GM21723 (cell line): ENCODE data around the gene ST3GAL4.

Source experiments
- ATAC-seq: cut with Tn5 transposase; IDR thresholded peaks from one replicate; pipeline ENCODE4 v1.9.1; 2021; ENCODE audit warnings: mild to moderate bottlenecking, moderate library complexity; ENCODE audit not compliant: unreplicated experiment

Gene ST3GAL4

GRCh38 chr11:126421271-126421671 is 65.8 kb downstream of the ST3GAL4 start:
- ATAC-seq: no peak

GRCh38 chr11:126422446-126422845 is 67.0 kb downstream of the ST3GAL4 start:
- ATAC-seq: no peak

DNA sequence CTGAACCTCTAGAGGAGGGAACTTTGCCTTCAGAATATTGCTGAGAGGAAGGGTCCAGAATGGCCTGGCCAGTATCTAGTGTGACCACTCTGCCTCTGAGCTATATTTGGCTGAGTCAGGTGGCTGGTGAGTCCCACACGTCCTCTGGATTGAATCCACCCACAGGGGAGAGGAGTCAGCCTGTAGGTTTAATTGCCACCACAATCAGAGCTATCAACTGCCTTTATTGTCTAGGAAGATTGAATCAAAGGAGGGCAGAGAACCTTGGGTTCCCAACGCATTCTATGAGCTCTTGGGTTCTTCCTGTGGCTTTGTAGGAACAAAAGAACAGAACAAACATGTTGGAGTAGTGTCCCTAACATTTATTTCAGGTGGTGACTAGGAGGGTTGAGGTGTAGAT is 67.7 kb downstream of the ST3GAL4 start:
- ATAC-seq: no peak

DNA sequence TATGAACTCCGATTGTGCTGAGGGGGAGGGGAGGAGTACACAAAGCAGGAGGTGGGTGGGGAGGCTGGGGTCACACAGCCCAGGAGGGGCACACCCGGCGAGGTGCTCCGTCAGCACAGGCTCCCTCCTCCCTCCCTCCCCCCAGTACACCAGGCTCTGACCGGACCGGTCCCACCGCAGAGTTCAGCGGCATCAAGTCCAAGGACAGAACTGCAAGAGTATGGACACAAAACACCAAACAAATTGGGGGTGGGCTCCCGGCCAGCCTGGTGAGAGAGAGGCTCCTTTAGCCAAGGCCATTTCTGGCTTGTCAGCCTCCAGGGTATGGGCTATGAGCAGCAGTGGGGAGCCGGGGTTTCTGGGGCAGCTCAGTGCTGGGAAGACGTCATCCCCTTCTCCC is 68.3 kb downstream of the ST3GAL4 start:
- no peak for ATAC-seq

GRCh38 chr11:126424471-126425039 is 69.1 kb downstream of the ST3GAL4 start:
- ATAC-seq: no peak

DNA sequence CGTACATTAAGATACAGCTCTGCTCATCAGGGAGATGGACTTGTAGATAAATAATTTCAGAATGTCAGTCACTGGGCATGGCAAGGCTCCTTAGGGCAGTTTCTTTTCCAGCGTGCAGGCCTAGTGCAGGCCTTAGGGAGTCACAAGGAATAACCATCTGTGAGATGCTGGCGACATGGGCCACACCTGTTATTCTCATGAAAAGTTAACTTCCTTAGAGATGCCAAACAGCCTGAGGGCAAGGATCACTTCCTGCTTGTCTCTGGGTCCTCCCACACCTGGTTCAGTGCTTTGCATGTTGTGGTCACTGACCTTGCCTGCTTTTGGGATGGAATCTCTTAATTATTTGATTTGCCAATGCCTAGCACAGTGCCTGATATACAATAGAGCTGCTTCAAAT is 70.6 kb downstream of the ST3GAL4 start:
- ATAC-seq: no peak

DNA sequence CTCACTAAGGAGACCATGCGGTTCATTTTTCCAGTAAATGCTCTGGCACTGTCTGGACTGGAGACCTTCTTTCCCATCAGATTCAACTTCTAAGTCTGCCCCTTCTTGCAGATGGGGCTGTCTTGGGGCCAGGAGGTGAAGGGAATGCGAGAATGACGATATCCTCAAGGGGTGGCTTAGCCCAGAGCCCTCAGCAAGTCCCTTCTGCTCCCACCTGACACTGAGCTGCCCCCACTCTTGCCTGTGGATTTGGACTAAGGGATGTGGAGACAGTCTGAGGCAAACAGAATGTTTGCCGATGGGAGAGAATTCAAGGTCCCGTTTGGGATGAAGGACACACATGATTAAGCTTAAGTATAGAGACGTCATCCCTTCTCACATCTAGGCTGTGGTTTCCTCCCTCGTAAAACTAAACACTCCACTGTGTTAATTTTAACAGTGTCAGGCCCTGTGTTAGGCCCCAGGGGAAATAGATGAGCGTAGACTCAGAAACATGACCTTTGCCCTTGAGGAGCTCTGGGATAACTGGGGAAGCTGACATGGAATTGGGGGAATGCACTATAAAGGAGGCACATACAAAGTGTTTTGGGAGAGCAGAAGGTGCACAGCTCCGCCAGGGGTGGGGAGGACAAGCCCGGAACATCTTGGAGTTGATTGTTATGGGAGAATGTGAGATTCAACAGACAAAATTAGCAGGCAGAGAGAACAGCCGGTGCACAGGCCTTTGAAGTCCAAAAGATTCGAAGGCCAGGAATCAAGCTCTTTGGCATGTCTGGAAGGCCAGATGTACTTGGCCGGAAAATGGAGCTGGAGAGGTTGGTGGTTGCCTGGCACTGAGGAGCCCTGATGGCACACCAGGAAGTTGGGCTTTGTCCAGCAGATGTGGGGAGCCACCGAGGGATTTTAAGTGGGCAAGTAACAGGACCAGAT is 71.6 kb downstream of the ST3GAL4 start:
- ATAC-seq: no peak

- ATAC-seq: no peak
Measured at GRCh38 chr11:126430581-126431335, 75.3 kb downstream of the ST3GAL4 start.

DNA sequence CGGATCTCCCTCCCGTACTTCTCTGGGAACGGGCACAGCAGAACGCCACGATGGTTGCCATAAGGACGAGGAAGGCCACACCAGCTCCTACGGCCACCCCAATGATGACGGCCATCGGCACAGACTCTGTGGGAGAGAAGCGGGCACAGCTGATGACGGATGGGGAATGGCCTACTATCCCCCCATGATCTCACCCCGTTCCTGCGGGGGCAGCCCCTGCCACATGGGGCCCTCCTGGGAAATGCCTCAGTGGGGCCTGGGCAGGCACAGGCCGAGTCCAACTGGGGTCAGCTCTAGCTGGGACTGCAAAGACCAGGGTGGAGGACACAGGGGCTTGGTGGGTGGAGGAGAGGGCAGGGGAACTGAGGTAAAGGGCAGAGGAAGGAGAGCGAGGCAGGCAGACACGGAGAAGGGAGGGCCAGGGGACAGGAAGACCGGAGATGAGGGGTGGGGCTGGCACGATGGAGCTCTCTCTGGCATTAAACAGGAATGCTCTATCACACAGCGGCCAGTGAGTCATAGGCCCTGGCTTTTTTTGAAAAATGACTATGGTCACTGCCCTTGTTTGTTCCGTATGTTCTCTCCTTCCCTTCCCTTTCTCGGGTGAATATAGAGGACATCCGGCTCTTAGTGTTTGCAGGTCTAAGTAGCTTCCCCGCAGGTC is 76.0 kb downstream of the ST3GAL4 start:
- no peak for ATAC-seq

DNA sequence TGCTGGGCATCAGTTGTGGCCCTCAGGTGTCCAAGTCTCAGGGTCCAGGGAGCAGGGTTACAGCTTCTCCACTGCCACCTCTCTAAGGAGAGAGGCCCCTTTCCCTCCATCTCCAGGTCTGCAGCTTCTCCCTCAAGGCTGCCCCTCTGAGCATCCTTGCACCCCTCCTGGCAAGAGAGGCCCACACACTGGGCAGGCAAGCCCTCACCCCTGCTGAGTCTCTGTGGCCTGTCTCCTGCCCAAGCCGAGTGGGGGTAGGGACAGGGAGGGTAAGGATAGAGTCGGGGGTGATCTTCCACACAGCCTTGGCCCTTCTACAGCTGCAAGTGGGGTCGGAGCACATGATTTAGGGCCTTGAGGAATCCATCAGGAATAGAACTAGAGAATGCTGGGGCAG is 76.6 kb downstream of the ST3GAL4 start:
- ATAC-seq: no peak

DNA sequence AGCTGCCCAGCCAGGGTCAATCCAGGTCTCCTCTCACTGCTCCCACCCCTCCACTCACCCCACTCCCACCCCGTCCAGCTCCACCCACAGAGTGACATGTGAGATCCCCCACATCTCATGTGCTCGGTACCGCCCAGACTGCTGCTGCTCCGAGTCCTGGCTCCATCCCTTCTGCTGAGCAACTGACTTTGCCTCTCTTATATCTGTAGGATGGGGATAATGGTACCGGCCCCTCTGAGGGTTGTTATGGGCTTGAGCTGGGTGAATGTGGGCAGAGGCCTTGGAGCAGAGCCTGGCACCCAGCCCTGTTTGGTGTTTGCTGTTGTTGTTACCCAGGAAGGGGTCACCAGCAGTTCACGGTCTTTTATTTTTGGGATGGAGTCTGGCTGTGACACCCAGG is 77.0 kb downstream of the ST3GAL4 start:
- no peak for ATAC-seq

DNA sequence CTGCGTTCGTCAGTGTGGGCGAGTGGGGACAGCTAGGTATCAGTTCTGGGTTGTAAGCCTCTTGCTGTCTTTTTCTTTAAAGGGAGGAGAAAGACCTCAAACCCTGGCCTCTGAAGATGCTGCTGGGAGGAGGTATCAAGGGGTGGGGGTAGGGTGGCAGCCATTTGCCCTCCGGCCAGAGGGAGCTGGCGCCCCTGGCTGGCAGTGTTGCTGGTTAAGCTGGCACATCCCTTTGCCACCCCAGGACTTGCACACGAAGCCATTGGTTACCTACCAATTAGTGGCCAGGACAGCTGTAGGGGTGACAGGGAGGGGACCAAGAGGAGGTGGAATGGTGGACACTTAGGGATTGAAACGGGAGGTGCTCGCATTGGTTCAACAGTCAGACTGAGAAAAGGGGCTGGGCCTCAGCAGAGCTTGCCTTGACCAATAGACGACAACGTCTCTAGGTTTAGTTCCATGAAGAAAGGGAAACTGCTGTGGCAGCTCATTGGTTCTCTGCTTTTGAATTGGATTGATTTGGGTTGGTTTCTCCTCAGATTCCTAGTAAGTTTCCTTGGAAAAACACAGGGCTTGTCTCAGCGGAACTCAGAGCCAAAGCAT is 77.9 kb downstream of the ST3GAL4 start:
- no peak for ATAC-seq

- no peak for ATAC-seq
Measured at GRCh38 chr11:126433989-126434949, 78.8 kb downstream of the ST3GAL4 start.

GRCh38 chr11:126434950-126435335 is 79.5 kb downstream of the ST3GAL4 start:
- ATAC-seq: no peak

- ATAC-seq: no peak
Measured at GRCh38 chr11:126436209-126436755, 80.8 kb downstream of the ST3GAL4 start.

- ATAC-seq: no peak
Measured at GRCh38 chr11:126437731-126438130, 82.2 kb downstream of the ST3GAL4 start.

- no peak for ATAC-seq
Measured at GRCh38 chr11:126438272-126438671, 82.8 kb downstream of the ST3GAL4 start.

GRCh38 chr11:126438691-126439090 is 83.2 kb downstream of the ST3GAL4 start:
- ATAC-seq: no peak

GRCh38 chr11:126440276-126440675 is 84.8 kb downstream of the ST3GAL4 start:
- ATAC-seq: no peak
